OCI-LY1 (cell line): ENCODE data around the gene BRD3.

Source experiments
- H2AFZ ChIP-seq: fragments of 200-600 bp; sonication (generic), shearing (Covaris generic); 2 replicates; pipeline ENCODE4 v1.6.0; 2014; ENCODE audit warnings: antibody characterized with exemption, mild to moderate bottlenecking, low read length
- H3F3A ChIP-seq: fragments of 200-600 bp; sonication (generic), shearing (Covaris generic); 2 replicates; pipeline ENCODE4 v1.6.0; 2014; ENCODE audit warnings: mild to moderate bottlenecking, antibody characterized with exemption, low read length, moderate library complexity; ENCODE audit not compliant: insufficient read depth
- H3K27ac ChIP-seq: fragments of 200-600 bp; sonication (generic); 2 replicates; pipeline ENCODE4 v1.5.1; 2014; ENCODE audit warnings: low read length, mixed run types, mild to moderate bottlenecking, low read depth; ENCODE audit not compliant: poor library complexity, severe bottlenecking
- H3K27me3 ChIP-seq: fragments of 200-600 bp; sonication (generic); 2 replicates; pipeline ENCODE4 v1.6.0; 2014; ENCODE audit warnings: antibody characterized with exemption, mild to moderate bottlenecking, low read length, moderate library complexity; ENCODE audit not compliant: insufficient read depth
- H3K36me3 ChIP-seq: fragments of 200-600 bp; sonication (generic); 2 replicates; pipeline ENCODE4 v1.6.1; 2014; ENCODE audit warnings: mild to moderate bottlenecking, antibody characterized with exemption, low read length, moderate library complexity, mixed read lengths; ENCODE audit not compliant: insufficient read depth
- H3K4me1 ChIP-seq: fragments of 200-600 bp; sonication (generic); 2 replicates; pipeline ENCODE4 v1.5.1; 2014; ENCODE audit warnings: mild to moderate bottlenecking, low read length, moderate library complexity; ENCODE audit not compliant: insufficient read depth, severe bottlenecking
- H3K4me2 ChIP-seq: fragments of 200-600 bp; sonication (generic), shearing (Covaris generic); 2 replicates; pipeline ENCODE4 v1.6.1; 2014; ENCODE audit warnings: low read length
- H3K4me3 ChIP-seq: fragments of 200-600 bp; sonication (generic); 2 replicates; pipeline ENCODE4 v1.5.1; 2014; ENCODE audit warnings: low read length, low read depth, mild to moderate bottlenecking, mixed read lengths; ENCODE audit not compliant: poor library complexity, severe bottlenecking
- H3K79me2 ChIP-seq: fragments of 200-600 bp; shearing (Covaris generic); 2 replicates; pipeline ENCODE4 v1.6.1; 2016; ENCODE audit warnings: mixed run types, low read length, mixed read lengths; ENCODE audit not compliant: insufficient read depth
- H3K9ac ChIP-seq: fragments of 200-600 bp; sonication (generic), shearing (Covaris generic); 2 replicates; pipeline ENCODE4 v1.6.1; 2014; ENCODE audit warnings: mild to moderate bottlenecking, low read length, mixed read lengths
- H3K9me2 ChIP-seq: fragments of 200-600 bp; sonication (generic), shearing (Covaris generic); 2 replicates; pipeline ENCODE4 v1.6.1; 2014; ENCODE audit warnings: low read depth, mild to moderate bottlenecking, low read length, mixed read lengths
- H3K9me3 ChIP-seq: fragments of 200-600 bp; shearing (Covaris generic); 2 replicates; pipeline ENCODE4 v1.6.1; 2014; ENCODE audit warnings: low read length, mixed read lengths
- H4K20me1 ChIP-seq: fragments of 200-600 bp; sonication (generic), shearing (Covaris generic); 2 replicates; pipeline ENCODE4 v1.6.0; 2016; ENCODE audit warnings: mild to moderate bottlenecking, low read length; ENCODE audit not compliant: insufficient read depth
- CTCF ChIP-seq: fragments of 200-600 bp; sonication (generic), shearing (Covaris generic); IDR thresholded peaks from 2 replicates; pipeline ENCODE4 v1.5.1; 2017; ENCODE audit warnings: mild to moderate bottlenecking, antibody characterized with exemption, low read length, moderate library complexity, mixed read lengths
- EZH2 ChIP-seq: fragments of 200-600 bp; sonication (generic), shearing (Covaris generic); IDR thresholded peaks from 2 replicates; pipeline ENCODE4 v1.8.0; 2017; ENCODE audit warnings: borderline replicate concordance, mixed run types, mild to moderate bottlenecking, antibody characterized with exemption, low read length, moderate library complexity, mixed read lengths

Gene BRD3

GRCh38 chr9:133981589-133981957 lies 86.3 kb downstream of the BRD3 start:
- no peaks in the 10 kb centered on the region for H3K36me3 ChIP-seq
- TF ChIP-seq CTCF (no peak), EZH2 (no peak)
- no peaks in the 10 kb centered on the region for H3K9me3 ChIP-seq
- no peak overlapping the region for H3K4me2 ChIP-seq
- no peaks in the 10 kb centered on the region for H3K4me1 ChIP-seq
- no peak overlapping the region for H3K9ac ChIP-seq
- no peaks in the 10 kb centered on the region for H4K20me1 ChIP-seq
- no peaks in the 10 kb centered on the region for H3K9me2 ChIP-seq
- no peak overlapping the region for H3K27ac ChIP-seq
- peaks cover 10% of the 10 kb centered on the region; the same call in 1 of the 2 replicates for H3K27me3 ChIP-seq
- H3K4me3 ChIP-seq = no peak overlapping the region
- no peaks in the 10 kb centered on the region for H3K79me2 ChIP-seq
- no peaks in the 10 kb centered on the region for H3F3A ChIP-seq
- H2AFZ ChIP-seq = no peak overlapping the region

- Histone ChIP-seq H3K9ac (no peak overlapping the region), H3K4me3 (no peak overlapping the region), H4K20me1 (no peaks in the 10 kb centered on the region), H2AFZ (no peak overlapping the region), H3K27ac (no peak overlapping the region), H3K4me1 (no peaks in the 10 kb centered on the region), H3F3A (no peaks in the 10 kb centered on the region), H3K4me2 (no peak overlapping the region), H3K9me2 (no peaks in the 10 kb centered on the region), H3K9me3 (no peaks in the 10 kb centered on the region), H3K36me3 (no peaks in the 10 kb centered on the region), H3K27me3 (peaks cover 10% of the 10 kb centered on the region; the same call in 1 of the 2 replicates), H3K79me2 (no peaks in the 10 kb centered on the region)
- TF ChIP-seq EZH2 = no peak
- no peak for TF ChIP-seq CTCF
Observed at GRCh38 chr9:133980864-133981588, 86.8 kb downstream of the BRD3 start.
